HEK293 (cell line): ENCODE measurements around the gene HPS4.
A peak's percentile ranks its signal among the peaks of the same experiment; 100 is the strongest.

Experiments
- ATF2 ChIP-seq: fragments of 450-650 bp; formaldehyde crosslinking; IDR thresholded peaks from 2 replicates; pipeline ENCODE4 v1.5.1; 2016; ENCODE audit warnings: missing biosample characterization, missing genetic modification characterization, low read depth
- FEZF1 ChIP-seq: fragments of 450-650 bp; formaldehyde crosslinking; IDR thresholded peaks from 2 replicates; pipeline ENCODE4 v1.5.1; 2016; ENCODE audit warnings: missing biosample characterization, missing genetic modification characterization
- HOXA7 ChIP-seq: sonication (generic); formaldehyde crosslinking; IDR thresholded peaks from 2 replicates; pipeline ENCODE4 v1.8.1; 2022; ENCODE audit warnings: missing genetic modification reagents, borderline replicate concordance
- HOXD13 ChIP-seq: sonication (generic); formaldehyde crosslinking; IDR thresholded peaks from 2 replicates; pipeline ENCODE4 v1.8.0; 2022; ENCODE audit warnings: missing genetic modification reagents, borderline replicate concordance
- KLF9 ChIP-seq: fragments of 450-650 bp; formaldehyde crosslinking; IDR thresholded peaks from 2 replicates; pipeline ENCODE4 v1.5.1; 2016; ENCODE audit warnings: missing biosample characterization, missing genetic modification characterization, low read depth
- MEIS1 ChIP-seq: sonication (generic); formaldehyde crosslinking; IDR thresholded peaks from 2 replicates; pipeline ENCODE4 v1.8.1; 2022; ENCODE audit warnings: missing genetic modification reagents, mild to moderate bottlenecking, borderline replicate concordance
- MZF1 ChIP-seq: fragments of 450-650 bp; formaldehyde crosslinking; IDR thresholded peaks from 2 replicates; pipeline ENCODE4 v1.5.1; 2017; ENCODE audit warnings: missing biosample characterization, missing genetic modification characterization, borderline replicate concordance
- OVOL3 ChIP-seq: fragments of 450-650 bp; formaldehyde crosslinking; IDR thresholded peaks from 2 replicates; pipeline ENCODE4 v1.5.1; 2016; ENCODE audit warnings: missing biosample characterization, missing genetic modification characterization
- ZBTB10 ChIP-seq: fragments of 450-650 bp; formaldehyde crosslinking; IDR thresholded peaks from 2 replicates; pipeline ENCODE4 v1.5.1; 2016; ENCODE audit warnings: missing biosample characterization, missing genetic modification characterization
- ZBTB11 ChIP-seq: fragments of 450-650 bp; formaldehyde crosslinking; conservative IDR thresholded peaks from 2 replicates; pipeline ENCODE4 v1.5.1; 2016; ENCODE audit warnings: low read depth, missing biosample characterization, missing genetic modification characterization
- ZBTB17 ChIP-seq: fragments of 450-650 bp; formaldehyde crosslinking; IDR thresholded peaks from 2 replicates; pipeline ENCODE4 v1.5.1; 2016; ENCODE audit warnings: missing biosample characterization, missing genetic modification characterization
- ZBTB20 ChIP-seq: fragments of 450-650 bp; formaldehyde crosslinking; IDR thresholded peaks from 2 replicates; pipeline ENCODE4 v1.5.1; 2016; ENCODE audit warnings: missing biosample characterization, missing genetic modification characterization
- ZBTB7A ChIP-seq: fragments of 450-650 bp; formaldehyde crosslinking; IDR thresholded peaks from 2 replicates; pipeline ENCODE4 v1.5.1; 2016; ENCODE audit warnings: low read depth, missing biosample characterization, missing genetic modification characterization
- ZEB2 ChIP-seq: fragments of 450-650 bp; formaldehyde crosslinking; IDR thresholded peaks from 2 replicates; pipeline ENCODE4 v1.5.1; 2016; ENCODE audit warnings: missing biosample characterization, missing genetic modification characterization
- ZFP41 ChIP-seq: fragments of 450-650 bp; formaldehyde crosslinking; IDR thresholded peaks from 2 replicates; pipeline ENCODE4 v1.5.1; 2016; ENCODE audit warnings: missing biosample characterization, missing genetic modification characterization, borderline replicate concordance
- ZNF10 ChIP-seq: fragments of 450-650 bp; formaldehyde crosslinking; IDR thresholded peaks from 2 replicates; pipeline ENCODE4 v1.5.1; 2017; ENCODE audit warnings: missing biosample characterization, missing genetic modification characterization
- ZNF174 ChIP-seq: fragments of 450-650 bp; formaldehyde crosslinking; IDR thresholded peaks from 2 replicates; pipeline ENCODE4 v1.5.0; 2017; ENCODE audit warnings: missing biosample characterization, mild to moderate bottlenecking, missing genetic modification characterization
- ZNF221 ChIP-seq: fragments of 450-650 bp; formaldehyde crosslinking; IDR thresholded peaks from 2 replicates; pipeline ENCODE4 v1.5.1; 2017; ENCODE audit warnings: missing biosample characterization, missing genetic modification characterization, borderline replicate concordance
- ZNF302 ChIP-seq: fragments of 450-650 bp; formaldehyde crosslinking; IDR thresholded peaks from 2 replicates; pipeline ENCODE4 v1.5.1; 2016; ENCODE audit warnings: missing biosample characterization, missing genetic modification characterization, low read depth
- ZNF341 ChIP-seq: fragments of 450-650 bp; formaldehyde crosslinking; IDR thresholded peaks from 2 replicates; pipeline ENCODE4; 2016; ENCODE audit warnings: low read depth, missing biosample characterization, missing genetic modification characterization
- ZNF366 ChIP-seq: fragments of 450-650 bp; formaldehyde crosslinking; conservative IDR thresholded peaks from 2 replicates; pipeline ENCODE4 v1.5.1; 2016; ENCODE audit warnings: missing biosample characterization, missing genetic modification characterization
- ZNF501 ChIP-seq: fragments of 450-650 bp; formaldehyde crosslinking; IDR thresholded peaks from 2 replicates; pipeline ENCODE4 v1.5.1; 2016; ENCODE audit warnings: missing biosample characterization, missing genetic modification characterization
- ZNF514 ChIP-seq: fragments of 450-650 bp; formaldehyde crosslinking; IDR thresholded peaks from 2 replicates; pipeline ENCODE4 v1.5.1; 2016; ENCODE audit warnings: missing biosample characterization, missing genetic modification characterization
- ZNF560 ChIP-seq: fragments of 450-650 bp; formaldehyde crosslinking; IDR thresholded peaks from 2 replicates; pipeline ENCODE4 v1.5.1; 2017; ENCODE audit warnings: missing biosample characterization, missing genetic modification characterization, borderline replicate concordance
- ZNF585B ChIP-seq: fragments of 450-650 bp; formaldehyde crosslinking; IDR thresholded peaks from 2 replicates; pipeline ENCODE4 v1.5.1; 2016; ENCODE audit warnings: missing biosample characterization, missing genetic modification characterization
- ZNF658 ChIP-seq: fragments of 450-650 bp; formaldehyde crosslinking; IDR thresholded peaks from 2 replicates; pipeline ENCODE4; 2016; ENCODE audit warnings: missing biosample characterization, missing genetic modification characterization
- ZNF692 ChIP-seq: fragments of 450-650 bp; formaldehyde crosslinking; IDR thresholded peaks from 2 replicates; pipeline ENCODE4 v1.5.1; 2016; ENCODE audit warnings: missing biosample characterization, missing genetic modification characterization
- ZNF792 ChIP-seq: fragments of 450-650 bp; formaldehyde crosslinking; IDR thresholded peaks from 2 replicates; pipeline ENCODE4 v1.5.1; 2016; ENCODE audit warnings: missing biosample characterization, missing genetic modification characterization
- ZSCAN18 ChIP-seq: fragments of 450-650 bp; formaldehyde crosslinking; IDR thresholded peaks from 2 replicates; pipeline ENCODE4 v1.5.1; 2016; ENCODE audit warnings: missing biosample characterization, missing genetic modification characterization
- ZXDB ChIP-seq: fragments of 450-650 bp; formaldehyde crosslinking; IDR thresholded peaks from 2 replicates; pipeline ENCODE4 v1.5.1; 2016; ENCODE audit warnings: missing biosample characterization, missing genetic modification characterization

HPS4 gene

GRCh38 chr22:26512149-26512793, 28.7 kb upstream of the HPS4 start, which contains the start of gene TFIP11 (continued):
- 0 out of 2 replicates have a peak, but pooled peaks have one; percentile 42 for TF ChIP-seq ZEB2 (tag by site-specific recombination)
- no peak for TF ChIP-seq ZNF658 (tag by site-specific recombination)
- TF ChIP-seq ZNF174 (tag by site-specific recombination): no peak
- no peak for TF ChIP-seq ZNF366 (tag by site-specific recombination)
- no peak for TF ChIP-seq ZNF10 (tag by site-specific recombination)
- no peak for TF ChIP-seq HOXA7 (CRISPR knock-in tag)
- TF ChIP-seq ZNF514 (tag by site-specific recombination): no peak
- no peak for TF ChIP-seq ZNF560 (tag by site-specific recombination)
- no peak for TF ChIP-seq ZBTB7A (tag by site-specific recombination)
- no peak; the same call in 1 of the 2 replicates for TF ChIP-seq ZBTB20 (tag by site-specific recombination)
- no peak for TF ChIP-seq OVOL3 (tag by site-specific recombination)
- TF ChIP-seq ZNF692: peak; percentile 42
- TF ChIP-seq ZBTB11 (tag by site-specific recombination): peak; percentile 96
- TF ChIP-seq ZSCAN18 (tag by site-specific recombination): no peak
- TF ChIP-seq ZNF792: no peak
- peak; percentile 95 for TF ChIP-seq ZBTB17 (tag by site-specific recombination)
- TF ChIP-seq MZF1 (tag by site-specific recombination): no peak
- TF ChIP-seq KLF9 (tag by site-specific recombination): peak; percentile 69; the same call in 1 of the 2 replicates
- no peak for TF ChIP-seq ZFP41 (tag by site-specific recombination)
- peak; percentile 92 for TF ChIP-seq ZNF341 (tag by site-specific recombination)
- no peak for TF ChIP-seq ZNF302 (tag by site-specific recombination)
- peak; percentile 83 for TF ChIP-seq ZXDB (tag by site-specific recombination)
- TF ChIP-seq ZBTB10 (tag by site-specific recombination): 0 out of 2 replicates have a peak, but pooled peaks have one; percentile 4
- no peak for TF ChIP-seq ZNF221 (tag by site-specific recombination)
- peak; percentile 69; the same call in 1 of the 2 replicates for TF ChIP-seq ZNF501 (tag by site-specific recombination)
- no peak for TF ChIP-seq MEIS1 (CRISPR knock-in tag)
- no peak for TF ChIP-seq HOXD13 (CRISPR knock-in tag)
- 0 out of 2 replicates have a peak, but pooled peaks have one; percentile 53 for TF ChIP-seq FEZF1 (tag by site-specific recombination)
- no peak for TF ChIP-seq ZNF585B (tag by site-specific recombination)
- no peak for TF ChIP-seq ATF2 (tag by site-specific recombination)
